Fibroblast of villous mesenchyme (primary cell): Measurements from ENCODE around the gene SENP2. TPM values are rescaled to one million over a fixed set of nuclear protein-coding genes. Genes with fewer than 3 reads are reported as not detected.
"Not testable (repeated sequence)": the region's sequence is repeated elsewhere in the genome, so short reads cannot be mapped to it uniquely, and the experiment has no call there.

Experiments used
- DNase-seq: peaks from one replicate; pipeline ENCODE4 v3.0.0-alpha.2; 2010; ENCODE audit warnings: low read depth
- H3K4me3 ChIP-seq: 2 replicates; pipeline ENCODE4 v1.5.1; 2011; ENCODE audit warnings: low read depth, mild to moderate bottlenecking, low read length
- total RNA-seq: library from RNA; depleted of rRNA; stranded (reverse); fragments of >200 nt; gene quantifications from 2 replicates; pipeline ENCODE4 v1.2.3, GENCODE V29; 2012
- TF ChIP-seq, protein P1 (sequence below): IDR thresholded peaks from 2 replicates; pipeline ENCODE4 v1.5.1; 2012; ENCODE audit warnings: low read depth, mild to moderate bottlenecking, low read length; ENCODE audit not compliant: insufficient read depth

Gene SENP2
- total RNA-seq, 1 donor = 29.4 TPM

DNA sequence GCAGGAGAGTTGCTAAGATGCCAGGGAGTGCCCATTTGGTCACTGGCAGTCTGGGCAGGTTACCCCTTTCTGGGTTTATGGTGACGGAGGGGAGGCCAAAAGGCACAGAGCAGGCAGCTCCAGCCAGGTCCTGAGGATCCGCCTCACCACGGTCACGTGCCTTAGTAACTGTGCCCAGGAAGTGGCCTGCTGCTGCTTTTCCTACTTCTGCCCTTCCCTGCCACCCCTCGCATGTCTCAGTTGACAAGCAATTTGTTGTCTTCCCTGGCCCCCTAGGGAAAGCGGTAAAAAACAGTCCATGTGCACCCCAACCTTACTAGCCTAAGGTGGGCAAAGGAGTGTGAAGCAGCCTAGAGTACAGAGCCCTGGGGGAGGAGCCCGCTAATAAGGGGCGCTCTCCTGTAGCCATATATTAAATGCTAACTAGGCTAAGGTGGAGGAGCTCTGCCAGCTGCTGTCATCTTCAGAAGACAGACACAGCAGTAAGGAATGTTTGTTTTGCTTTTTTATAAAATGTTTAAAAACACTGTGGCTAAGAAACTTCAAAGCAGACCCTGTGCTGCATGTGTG is 24.6 kb upstream of the SENP2 start:
- H3K4me3 ChIP-seq = no peak overlapping the region
- DNase-seq = no peak
- TF ChIP-seq, protein P1, sequence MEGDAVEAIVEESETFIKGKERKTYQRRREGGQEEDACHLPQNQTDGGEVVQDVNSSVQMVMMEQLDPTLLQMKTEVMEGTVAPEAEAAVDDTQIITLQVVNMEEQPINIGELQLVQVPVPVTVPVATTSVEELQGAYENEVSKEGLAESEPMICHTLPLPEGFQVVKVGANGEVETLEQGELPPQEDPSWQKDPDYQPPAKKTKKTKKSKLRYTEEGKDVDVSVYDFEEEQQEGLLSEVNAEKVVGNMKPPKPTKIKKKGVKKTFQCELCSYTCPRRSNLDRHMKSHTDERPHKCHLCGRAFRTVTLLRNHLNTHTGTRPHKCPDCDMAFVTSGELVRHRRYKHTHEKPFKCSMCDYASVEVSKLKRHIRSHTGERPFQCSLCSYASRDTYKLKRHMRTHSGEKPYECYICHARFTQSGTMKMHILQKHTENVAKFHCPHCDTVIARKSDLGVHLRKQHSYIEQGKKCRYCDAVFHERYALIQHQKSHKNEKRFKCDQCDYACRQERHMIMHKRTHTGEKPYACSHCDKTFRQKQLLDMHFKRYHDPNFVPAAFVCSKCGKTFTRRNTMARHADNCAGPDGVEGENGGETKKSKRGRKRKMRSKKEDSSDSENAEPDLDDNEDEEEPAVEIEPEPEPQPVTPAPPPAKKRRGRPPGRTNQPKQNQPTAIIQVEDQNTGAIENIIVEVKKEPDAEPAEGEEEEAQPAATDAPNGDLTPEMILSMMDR = no peak

DNA sequence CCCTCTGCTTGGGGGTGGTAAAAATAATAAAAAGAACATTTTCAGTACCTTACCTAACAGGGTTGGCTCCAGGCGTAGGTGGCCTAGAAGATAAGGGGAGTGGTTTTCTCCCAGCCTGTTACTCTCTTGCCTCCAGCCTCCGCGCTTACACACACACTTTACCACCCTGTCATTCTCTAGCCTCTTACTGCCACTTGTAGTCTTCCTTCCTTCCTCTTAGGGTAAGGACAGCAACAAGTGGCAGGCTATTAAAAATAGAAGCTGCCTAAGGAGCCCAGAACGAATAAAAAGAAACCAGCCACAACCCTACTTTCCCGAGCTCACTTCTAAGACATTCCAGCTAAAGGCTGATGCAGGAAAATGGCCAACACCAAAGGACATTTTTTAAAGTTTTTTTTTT is 24.1 kb upstream of the SENP2 start:
- H3K4me3 ChIP-seq = no peak overlapping the region
- TF ChIP-seq, protein P1 = no peak
- no peak for DNase-seq

DNA sequence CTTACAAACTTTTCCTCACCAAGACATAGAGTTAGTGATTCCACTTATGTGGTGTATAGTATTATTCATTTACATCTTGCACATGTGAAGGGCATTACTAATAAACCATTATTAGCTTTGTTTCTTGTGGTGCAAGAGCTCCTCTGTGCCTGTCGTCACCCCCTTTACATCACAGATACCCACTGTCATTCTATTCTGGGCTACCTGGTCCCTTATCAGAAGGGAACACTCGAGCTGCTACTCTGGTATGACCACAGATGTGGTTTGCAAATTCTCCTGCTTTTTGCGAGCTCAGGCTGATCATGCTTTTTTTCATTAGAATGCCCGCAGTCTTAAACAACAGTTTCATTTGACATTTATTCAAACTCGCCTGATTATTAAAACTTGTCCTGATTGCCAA is 13.9 kb upstream of the SENP2 start:
- TF ChIP-seq, protein P1 = no peak
- no peak overlapping the region for H3K4me3 ChIP-seq

DNA sequence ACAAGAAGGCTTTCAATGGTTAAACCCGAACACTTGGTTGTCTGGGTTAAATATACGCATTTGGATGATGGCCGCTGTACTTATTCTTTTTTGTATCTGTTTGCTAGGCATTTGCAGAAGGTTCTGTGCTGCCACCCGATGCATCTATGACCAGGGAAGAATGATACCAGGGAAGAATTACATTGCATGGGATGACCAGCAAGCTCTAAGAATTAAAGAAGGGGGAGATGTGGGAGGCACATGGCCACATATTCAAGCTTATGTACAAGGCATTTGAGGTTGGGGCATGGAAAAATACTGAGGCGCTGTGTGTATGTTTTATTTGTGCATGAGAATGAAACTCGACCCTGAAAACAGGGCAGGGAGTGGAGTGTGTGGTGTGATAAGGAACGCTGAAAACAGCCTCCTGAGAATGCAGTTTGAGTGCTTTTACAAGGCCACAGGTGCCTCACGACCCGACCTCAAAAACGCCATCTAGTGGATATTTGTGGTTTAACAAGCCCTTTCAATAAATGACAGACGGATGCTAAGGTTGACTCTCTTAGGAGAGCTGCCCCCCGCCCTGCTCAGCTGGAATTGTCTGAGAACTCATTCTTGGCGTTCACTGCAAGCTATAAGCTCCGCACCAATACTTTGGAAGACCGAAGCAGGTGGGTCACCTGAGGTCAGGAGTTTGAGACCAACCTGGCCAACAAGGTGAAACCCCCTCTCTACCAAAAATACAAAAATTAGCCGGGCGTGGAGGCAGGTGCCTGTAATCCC is 10.8 kb upstream of the SENP2 start:
- peak; percentile 41 for DNase-seq
- H3K4me3 ChIP-seq = not testable (repeated sequence)
- TF ChIP-seq, protein P1 = peak; percentile 57

More for the DNA sequence above, 13.9 kb upstream of the SENP2 start:
- no peak for DNase-seq

DNA sequence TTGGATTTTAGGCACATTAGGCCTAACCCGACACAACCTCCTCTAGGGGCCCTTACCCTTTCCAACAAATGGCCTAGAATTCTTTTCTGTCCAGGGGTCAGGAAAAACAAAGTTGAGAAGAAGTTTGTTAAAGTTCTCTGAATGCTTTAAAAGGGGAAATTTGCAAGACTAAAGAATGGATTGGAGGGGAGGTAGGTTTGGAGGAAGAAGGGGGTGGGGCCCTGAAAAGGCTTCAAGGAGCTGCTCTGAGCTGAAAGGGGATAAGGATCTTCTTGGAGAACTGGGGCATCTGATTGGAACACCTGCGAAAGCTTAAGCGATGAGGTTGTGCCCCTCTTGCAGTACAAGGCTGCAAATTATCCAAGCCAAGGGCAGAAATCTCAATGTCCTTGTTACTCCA is 3.9 kb upstream of the SENP2 start:
- DNase-seq = no peak
- no peak overlapping the region for H3K4me3 ChIP-seq
- TF ChIP-seq, protein P1 = no peak

DNA sequence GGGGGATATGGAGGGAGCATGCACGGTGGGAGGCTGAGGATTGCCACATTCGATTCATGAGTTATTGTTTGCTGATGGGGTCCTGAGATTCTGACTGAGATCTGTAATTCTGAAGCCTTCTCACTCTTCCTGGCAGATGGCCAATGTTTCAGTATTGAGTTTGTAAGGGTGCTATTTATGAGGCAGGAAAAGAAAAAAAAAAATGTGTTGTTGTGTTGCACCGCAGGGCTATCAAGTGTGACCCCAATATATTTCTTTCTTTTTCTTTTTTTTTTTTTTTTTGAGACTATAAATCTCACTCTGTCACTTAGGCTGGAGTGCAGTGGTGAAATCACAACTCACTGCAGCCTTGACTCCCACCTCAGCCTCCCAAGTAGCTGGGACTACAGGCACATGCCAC is 3.2 kb upstream of the SENP2 start:
- TF ChIP-seq, protein P1 = no peak
- no peak for DNase-seq
- H3K4me3 ChIP-seq = no peak overlapping the region
